Left renal pelvis (tissue), 4 donors: ENCODE data around the gene MIF4GD. TPM values are rescaled to one million over a fixed set of nuclear protein-coding genes. Genes with fewer than 3 reads are reported as not detected.
"Not testable (repeated sequence)": the region's sequence is repeated elsewhere in the genome, so short reads cannot be mapped to it uniquely, and the experiment has no call there.

Experiments used
- DNase-seq, 4 donors: peaks; one replicate each; pipeline ENCODE4 v3.0.0-alpha.2; 2013; ENCODE audit warnings: low read depth in 4 of 4, low spot score in 3 of 4
- polyA plus RNA-seq, 4 donors: library from polyadenylated mRNA; unstranded; fragments of 120-200 nt; gene quantifications; one replicate each; pipeline ENCODE4 v1.2.1, GENCODE V29; 2013; ENCODE audit not compliant: insufficient read length in 4 of 4

Gene MIF4GD, protein sequence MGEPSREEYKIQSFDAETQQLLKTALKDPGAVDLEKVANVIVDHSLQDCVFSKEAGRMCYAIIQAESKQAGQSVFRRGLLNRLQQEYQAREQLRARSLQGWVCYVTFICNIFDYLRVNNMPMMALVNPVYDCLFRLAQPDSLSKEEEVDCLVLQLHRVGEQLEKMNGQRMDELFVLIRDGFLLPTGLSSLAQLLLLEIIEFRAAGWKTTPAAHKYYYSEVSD
- polyA plus RNA-seq: 10 to 100 TPM; 16.1 to 22.5 (median 20.4) TPM

DNA sequence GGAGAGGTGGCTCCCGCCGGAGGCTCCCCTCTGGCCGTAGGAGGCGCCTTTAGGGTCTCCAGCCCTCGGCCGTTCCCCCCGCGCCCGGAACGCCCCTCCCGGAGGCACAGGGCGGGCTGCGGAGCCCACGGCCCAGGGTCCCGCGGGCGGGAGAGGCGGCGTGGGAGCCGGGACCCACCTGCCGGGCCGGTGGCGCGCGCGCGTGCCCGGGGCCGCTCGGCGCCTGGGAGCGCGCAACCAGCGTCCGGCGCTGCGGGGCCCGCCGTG, at the start of gene MIF4GD:
MIF4GD (minus strand) TSS at position 266 of the 267 bp plus-strand sequence. CDS start 1,036 bp downstream, outside the sequence.
- DNase-seq: no peak

GRCh38 chr17:75319904-75320691, 49.1 kb upstream of the MIF4GD start:
- DNase-seq: no peak

DNA sequence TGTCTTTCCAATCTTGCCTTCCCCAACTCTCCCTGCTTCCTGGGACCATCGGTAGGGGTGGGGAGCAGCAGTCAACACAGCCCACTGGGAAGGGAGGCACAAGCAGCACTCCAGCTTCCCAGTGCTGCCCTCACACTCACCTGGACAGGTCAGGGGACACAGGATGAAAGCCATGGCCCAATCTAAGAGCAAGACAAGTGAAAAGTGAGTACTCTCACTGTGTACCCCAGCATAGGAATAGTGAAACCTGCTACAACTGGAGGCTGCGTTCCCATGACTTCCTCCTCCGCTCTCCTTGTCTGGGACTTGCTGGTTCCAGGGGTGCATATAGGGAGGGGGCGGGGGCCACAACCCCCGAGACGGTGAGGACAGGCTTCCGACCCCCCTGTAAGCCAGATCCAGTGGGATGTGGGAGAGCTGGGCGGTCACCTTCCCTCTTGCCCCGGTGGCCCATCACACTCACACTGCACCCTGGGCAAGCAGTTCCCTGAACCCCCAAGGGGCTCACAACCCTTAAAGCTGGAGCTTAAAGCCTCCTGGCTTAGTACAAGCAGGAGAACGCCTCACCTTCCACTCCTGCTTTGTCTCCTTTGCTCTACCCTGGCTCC, 47.7 kb upstream of the MIF4GD start:
- DNase-seq: no peak

DNA sequence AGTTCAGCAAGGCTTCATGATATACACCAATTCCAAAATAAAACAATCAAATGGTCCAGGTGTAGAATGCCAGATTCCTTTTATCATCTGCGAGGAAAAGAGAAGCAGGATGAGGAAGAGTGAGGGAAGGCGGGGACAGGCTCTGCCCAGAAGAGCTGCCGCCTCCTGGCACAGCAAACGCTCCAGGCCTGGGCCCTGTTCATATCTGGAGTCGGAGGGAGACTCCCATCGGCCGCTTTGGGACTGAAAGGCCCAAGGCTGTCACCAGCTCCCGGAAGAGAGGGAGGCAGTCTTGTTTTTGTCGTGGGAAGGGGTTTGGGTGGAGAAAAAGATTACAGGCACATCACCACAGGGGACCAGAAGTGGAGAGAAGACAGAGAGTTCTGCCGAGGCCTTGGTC, 47.2 kb upstream of the MIF4GD start:
- DNase-seq: no peak

- no peak for DNase-seq
These were observed 46.6 kb upstream of the MIF4GD start for GRCh38 chr17:75317671-75318070.

GRCh38 chr17:75316253-75316652, 45.2 kb upstream of the MIF4GD start:
- no peak for DNase-seq

DNA sequence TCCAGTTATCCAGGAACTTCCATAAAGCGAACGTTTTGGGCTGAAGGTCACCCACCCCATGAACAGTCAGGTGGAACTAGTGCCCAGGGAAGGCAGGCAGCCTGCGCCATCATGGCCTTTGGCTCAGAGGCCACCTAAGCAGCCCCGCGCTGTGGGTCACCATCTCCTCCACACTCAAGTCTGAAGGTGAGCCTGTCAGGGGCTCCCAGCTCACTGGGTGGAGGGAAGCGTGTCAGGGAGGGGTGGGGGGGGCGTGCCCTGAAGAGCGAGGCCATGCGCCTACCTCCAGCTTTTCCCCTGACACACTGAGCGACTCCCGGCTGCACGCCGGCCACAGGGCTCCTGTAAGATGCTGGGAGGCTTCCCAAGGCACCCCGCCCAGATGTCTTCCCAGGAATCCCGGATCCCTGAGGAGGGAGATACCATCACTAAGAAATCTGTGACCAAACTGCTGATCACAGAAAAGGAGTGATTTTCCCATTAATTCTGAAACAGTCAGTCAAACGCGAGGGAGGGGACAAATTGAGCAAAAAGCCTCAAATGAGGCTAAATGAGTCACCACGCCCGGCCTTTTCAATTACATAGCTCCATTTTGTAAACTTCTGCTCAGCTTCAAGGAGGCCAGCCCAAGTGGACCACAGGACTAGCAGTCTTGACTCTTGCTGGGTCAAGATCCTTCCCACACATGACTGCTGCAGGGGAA, 44.7 kb upstream of the MIF4GD start:
- no peak for DNase-seq

DNA sequence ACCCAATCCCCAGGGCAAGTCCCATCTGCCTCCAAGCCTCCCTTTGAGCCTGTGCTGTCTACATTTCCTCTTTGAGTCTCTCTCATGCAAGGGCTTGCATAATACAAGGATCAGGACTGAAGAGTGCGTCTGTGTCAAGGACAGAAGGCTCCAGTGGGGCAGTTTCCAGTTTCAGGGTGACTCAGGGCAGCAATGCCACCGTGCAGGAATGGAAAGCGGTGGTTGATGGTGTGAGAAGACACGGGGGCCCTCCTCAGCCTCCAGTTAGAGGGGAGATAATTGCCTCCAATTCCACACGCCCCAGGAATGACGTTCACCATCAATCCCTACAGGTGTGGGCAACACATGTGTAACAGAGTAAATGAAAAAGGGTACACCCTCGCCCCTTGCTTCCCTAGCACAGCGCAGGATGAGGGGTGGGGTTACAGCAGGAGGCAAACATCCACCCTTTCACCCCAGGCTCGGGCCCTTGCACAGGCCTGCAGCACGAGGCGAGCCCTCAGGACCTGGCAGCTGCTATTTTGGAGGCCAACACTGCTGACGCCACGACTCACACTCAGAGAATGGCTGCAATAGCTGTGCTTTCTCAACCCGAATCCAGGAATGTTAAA, 43.0 kb upstream of the MIF4GD start:
- DNase-seq: no peak

DNA sequence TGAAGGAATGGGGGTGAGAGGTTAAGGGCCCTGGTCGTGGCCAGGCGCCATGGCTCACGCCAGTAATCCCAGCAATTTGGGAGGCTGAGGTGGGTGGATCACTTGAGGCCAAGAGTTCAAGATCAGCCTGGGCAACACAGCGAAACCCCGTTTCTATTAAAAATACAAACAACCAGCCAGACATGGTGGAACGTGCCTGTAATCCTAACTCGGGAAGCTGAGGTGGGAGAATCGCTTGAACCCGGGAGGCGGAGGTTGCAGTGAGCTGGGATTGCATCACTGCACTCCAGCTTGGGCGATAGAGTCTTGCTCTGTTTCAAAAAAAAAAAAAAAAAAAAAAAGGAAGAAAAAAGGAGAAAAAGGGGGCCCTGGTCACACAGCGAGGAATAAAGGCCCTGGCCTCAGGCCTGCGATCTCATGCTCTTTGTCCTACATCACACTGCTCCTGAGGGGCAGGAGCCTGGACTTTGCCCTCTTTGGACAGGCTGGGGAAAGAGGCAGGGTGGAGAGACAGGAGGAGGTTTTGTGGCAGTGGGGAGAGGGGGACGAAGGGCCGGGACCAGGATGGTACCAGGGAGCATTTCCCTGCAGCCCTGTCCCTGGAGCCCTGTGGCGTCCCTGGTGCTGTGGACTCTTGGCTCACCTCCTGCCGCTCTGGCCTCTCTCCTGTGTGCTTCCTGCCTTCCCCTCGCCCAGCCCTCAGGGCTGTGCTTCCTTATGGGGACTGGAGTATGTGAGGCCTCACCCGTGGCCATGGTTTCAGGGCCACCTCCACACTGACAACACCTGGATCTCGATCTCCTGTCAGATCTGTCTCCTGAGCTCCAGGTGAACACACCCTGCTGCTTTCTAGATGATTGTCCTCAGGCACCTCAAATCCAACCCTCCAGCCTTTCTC, 38.0 kb upstream of the MIF4GD start:
- no peak for DNase-seq

DNA sequence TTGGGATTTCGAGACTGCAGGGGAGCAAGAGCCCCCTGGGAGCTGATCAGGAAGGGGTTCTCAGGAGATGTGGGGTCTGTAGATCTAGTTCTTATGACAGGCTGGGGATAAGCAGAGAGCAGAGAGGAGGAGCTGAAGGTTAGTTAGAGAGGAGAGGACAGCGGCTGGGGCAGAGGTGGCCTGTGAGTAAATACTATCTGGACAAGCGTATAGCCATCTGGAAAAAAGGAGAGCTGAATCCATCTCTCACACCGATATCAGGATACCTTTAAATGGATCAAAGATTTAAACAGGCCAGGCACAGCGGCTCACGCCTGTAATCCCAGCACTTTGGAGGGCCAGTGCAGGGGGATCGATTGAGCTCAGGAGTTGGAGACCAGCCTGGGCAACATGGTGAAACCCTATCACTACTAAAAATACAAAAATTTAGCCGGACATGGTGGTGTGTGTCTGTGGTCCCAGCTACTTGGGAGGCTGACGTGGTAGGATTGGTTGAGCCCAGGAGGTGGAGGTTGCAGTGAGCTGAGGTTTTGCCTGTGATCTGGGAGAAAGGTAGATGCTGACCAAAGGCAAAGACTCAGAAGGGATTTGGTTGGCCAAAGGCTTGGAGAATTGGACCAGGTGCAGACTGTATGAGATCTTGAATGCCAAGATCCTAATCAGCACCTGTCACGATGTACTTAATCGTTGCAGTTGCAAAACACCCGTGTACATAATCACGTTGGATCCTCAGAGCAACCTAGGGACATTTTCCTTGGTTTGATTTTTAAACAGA, 37.1 kb upstream of the MIF4GD start:
- no peak for DNase-seq

DNA sequence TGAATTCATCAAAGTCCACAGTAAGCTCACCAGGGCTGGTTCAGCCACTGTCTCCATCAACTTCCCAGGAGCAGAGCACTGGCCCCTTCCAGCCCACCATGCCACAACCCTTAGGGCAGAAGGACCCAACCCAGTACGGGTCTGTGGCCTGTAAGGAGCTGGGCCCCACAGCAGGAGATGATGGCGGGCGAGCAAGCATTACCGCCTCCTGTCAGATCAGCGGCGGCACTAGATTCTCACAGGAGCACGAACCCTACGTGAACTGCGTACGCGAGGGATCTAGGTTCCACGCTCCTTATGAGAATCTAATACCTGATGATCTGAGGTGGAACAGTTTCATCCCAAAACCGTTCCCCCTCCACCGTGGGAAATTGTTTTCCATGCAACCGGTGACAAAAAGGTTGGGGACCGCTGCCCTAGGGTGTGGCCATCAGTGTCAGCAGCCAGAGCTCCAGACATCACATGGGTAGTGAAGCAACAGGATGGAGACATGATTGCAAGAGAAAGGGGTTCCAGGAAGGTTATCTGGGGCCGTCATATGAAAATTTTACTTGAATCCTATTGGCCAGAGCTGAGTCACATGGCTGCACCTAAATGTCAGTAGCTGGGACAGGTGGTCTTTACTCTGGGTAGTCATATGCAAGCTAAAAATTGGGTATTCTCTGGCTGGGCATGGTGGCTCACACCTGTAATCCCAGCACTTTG, 30.6 kb upstream of the MIF4GD start:
- no peak for DNase-seq

DNA sequence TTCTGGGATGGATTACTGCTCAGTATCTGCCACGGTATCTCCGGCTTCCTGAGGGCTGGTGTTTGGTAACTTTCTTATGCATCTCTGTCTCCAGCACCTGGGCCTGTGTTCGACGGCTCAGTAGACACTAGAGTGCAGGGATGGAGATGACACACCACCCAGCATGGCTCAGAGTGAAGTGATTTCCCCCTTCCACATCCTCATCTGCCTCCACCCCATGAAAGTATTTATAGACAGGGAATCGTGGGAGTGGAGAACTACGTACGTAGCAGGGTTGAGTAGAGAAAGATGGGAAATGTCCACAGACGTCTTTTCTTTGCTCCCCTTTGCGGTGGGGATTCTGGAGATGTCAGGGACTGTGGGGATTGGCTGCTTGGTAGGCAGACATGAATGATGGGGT, 30.0 kb upstream of the MIF4GD start:
- no peak for DNase-seq

DNA sequence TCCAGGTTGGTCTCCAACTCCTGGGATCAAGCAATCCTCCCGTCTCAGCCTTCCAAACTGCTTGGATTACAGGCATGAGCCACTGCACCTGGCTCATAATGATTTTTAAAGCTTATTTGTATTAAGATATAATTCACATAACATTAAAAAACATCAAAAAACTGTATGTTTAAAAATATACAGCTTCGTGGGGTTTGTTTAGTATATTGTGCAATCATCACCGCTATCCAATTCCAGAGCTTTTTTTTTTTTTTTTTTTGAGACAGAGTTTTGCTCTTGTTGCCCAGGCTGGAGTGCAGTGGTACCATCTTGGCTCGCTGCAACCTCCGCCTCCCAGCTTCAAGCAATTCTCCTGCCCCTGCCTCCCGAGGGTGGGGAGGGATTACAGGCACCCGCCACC, 29.2 kb upstream of the MIF4GD start:
- DNase-seq: no peak

- no peak for DNase-seq
These were observed 24.4 kb upstream of the MIF4GD start for GRCh38 chr17:75295201-75296158.

DNA sequence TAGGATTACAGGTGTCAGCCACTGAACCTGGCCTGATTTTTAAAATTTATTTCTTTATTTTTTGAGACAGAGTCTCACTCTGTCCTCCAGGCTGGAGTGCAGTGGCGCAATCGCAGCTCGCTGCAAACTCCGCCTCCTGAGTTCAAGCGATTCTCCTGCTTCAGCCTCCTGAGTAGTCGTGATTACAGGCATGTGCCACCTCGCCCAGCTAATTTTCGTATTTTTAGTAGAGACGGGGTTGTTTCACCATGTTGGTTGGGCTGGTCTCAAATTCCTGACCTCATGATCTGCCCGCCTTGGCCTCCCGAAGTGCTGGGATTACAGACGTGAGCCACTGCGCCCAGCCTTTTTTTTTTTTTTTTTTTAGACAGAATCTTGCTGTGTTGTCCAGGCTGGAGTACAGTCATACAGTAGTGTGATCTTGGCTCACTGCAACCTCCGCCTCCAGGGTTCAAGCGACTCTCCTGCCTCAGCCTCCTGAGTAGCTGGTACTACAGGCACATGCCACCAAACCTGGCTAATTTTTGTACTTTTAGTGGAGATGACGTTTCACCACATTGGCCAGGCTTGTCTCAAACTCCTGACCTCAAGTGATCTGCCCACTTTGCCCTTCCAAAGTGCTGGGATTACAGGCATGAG, 21.9 kb upstream of the MIF4GD start:
- DNase-seq: not testable (repeated sequence)

- DNase-seq: no peak
These were observed 18.9 kb upstream of the MIF4GD start for GRCh38 chr17:75289832-75290337.
